GM10266 (cell line): ENCODE data around the gene SLC13A2.

Source experiments
- DNase-seq: peaks from one replicate; pipeline ENCODE4 v3.0.0; 2012; ENCODE audit errors: extremely low spot score
- TF ChIP-seq, protein P1 (sequence below): IDR thresholded peaks from 2 replicates; pipeline ENCODE4 v1.5.1; 2012; ENCODE audit warnings: mild to moderate bottlenecking, low read depth; ENCODE audit not compliant: control insufficient read depth, insufficient read depth; ENCODE audit errors: missing control alignments

Gene SLC13A2

DNA sequence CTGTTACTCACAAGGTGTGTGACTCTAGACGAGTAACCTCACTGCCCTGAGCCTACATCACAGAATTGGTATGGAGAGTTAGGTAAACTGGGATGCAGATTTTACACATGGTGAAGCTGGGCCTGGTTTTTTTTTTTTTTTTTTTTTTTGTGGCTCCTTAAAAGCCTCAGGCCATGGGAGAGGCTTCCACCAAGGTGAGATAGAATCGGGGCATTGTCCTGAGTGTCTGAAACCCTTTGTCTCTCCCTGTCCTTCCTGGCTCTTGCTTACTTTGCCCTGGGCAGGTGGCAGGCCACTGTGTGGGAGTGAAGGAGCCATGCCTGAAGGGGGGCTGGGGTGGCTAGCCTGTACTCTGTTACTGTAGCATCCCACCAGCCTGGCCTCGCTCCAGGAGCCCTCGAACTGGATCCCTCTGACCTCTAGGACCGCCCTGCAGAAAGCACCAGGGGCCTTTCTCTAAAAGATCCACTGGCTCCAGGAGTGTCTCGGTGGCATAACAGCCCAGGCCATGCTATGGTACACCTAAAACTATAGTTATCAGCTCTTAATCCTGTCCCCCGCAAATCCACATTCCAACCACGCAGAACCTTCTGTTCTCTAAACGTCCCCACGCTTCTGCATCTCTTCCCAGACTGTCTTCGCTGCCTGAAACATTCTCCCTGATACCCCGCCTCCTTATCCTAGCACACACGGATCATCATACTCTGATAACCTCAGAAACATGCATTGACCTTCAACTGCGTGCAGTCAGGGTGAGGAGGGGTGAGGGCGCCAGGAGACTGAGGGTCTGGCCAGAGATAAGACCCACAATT is 1.7 kb upstream of the SLC13A2 start:
- no peak for DNase-seq
- TF ChIP-seq, protein P1, sequence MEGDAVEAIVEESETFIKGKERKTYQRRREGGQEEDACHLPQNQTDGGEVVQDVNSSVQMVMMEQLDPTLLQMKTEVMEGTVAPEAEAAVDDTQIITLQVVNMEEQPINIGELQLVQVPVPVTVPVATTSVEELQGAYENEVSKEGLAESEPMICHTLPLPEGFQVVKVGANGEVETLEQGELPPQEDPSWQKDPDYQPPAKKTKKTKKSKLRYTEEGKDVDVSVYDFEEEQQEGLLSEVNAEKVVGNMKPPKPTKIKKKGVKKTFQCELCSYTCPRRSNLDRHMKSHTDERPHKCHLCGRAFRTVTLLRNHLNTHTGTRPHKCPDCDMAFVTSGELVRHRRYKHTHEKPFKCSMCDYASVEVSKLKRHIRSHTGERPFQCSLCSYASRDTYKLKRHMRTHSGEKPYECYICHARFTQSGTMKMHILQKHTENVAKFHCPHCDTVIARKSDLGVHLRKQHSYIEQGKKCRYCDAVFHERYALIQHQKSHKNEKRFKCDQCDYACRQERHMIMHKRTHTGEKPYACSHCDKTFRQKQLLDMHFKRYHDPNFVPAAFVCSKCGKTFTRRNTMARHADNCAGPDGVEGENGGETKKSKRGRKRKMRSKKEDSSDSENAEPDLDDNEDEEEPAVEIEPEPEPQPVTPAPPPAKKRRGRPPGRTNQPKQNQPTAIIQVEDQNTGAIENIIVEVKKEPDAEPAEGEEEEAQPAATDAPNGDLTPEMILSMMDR, result no peak

DNA sequence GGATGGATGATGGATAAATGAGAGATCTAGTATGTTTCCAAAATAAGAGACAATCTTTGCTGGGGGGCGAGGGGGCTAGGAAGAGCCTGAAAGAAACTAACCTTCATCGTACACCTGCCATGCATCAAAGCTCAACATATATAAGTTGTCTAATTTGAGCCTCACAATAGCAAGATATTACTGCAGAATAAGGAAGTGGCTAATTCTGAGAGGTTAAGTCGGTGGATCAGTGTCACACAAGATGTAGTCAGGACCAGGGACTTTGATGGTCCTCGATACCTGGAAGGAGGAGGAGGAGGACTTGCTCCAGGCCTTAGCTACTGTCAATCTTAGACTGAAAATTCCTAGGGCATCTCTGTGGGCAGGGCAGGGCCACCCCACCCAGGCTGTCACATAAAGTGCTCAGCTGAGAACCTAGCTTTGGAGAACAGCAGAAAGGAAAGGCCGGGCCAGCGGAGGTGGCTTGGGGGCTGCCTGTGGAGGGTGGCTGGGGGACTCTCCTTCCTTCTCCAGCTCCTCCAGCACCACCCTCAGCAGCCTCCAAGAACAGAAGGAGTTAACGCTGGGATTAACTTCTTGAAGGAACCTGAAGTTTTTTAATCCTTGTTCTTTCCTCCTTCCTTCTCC is 460 bp upstream of the SLC13A2 start:
- DNase-seq, result no peak
- TF ChIP-seq, protein P1, result no peak

DNA sequence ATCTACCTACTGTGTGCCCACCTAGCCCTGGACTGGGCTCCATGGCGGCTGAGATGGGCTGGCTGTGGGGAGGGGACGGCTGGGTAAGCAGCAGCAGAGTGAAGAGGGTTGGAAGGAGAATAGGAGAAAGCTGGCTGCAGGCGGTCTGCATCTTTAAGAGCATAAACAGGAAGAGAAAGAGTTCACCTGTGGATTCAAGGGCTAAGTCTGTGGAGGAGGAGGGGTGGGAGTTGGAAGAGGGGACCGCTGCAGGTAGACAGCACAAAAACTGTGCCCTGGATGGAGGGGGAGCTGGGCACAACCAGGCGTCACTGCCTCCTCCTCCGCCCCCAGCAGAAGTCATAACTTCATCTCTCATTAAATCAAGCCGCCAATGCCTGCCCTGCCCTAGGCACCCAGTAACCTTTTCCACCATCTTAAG is 677 bp downstream of the SLC13A2 start:
- DNase-seq, result no peak
- TF ChIP-seq, protein P1, result no peak

DNA sequence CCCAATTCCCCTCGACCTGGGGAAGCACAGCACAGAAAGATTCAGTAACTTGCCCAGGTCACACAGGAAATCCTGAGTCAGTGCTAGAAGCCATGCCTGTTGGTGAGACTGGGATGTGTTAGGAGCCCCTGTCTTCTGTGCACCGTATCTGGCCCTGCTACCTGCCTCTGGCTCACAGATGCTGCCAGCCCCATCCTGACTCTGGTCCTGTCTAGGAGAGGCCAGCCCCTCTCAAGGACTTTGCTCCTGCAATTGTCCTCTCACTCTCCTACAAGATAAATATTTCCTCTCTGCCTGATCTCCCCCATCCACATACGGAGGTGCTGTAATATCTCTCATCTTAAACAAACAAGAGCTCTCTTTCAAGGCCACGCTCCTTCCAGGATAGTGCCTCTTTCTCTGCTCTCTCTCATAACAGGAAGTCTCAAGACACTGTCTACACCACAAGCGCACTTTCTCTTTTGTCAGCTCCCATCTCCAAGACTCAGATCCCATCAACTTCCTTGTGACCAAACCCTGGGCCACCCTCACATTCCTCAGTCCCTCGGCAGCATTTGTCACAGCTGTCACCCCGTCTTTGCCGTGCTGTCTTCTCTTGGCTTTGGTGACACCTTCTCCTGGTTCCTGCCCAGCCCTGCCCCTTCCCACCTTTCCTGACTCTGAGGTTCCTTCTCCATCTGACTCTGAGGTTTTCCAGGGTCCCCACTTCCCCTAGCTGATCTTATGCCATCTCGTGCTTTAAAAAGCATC is 1.9 kb downstream of the SLC13A2 start:
- DNase-seq, result no peak
- TF ChIP-seq, protein P1, result no peak

DNA sequence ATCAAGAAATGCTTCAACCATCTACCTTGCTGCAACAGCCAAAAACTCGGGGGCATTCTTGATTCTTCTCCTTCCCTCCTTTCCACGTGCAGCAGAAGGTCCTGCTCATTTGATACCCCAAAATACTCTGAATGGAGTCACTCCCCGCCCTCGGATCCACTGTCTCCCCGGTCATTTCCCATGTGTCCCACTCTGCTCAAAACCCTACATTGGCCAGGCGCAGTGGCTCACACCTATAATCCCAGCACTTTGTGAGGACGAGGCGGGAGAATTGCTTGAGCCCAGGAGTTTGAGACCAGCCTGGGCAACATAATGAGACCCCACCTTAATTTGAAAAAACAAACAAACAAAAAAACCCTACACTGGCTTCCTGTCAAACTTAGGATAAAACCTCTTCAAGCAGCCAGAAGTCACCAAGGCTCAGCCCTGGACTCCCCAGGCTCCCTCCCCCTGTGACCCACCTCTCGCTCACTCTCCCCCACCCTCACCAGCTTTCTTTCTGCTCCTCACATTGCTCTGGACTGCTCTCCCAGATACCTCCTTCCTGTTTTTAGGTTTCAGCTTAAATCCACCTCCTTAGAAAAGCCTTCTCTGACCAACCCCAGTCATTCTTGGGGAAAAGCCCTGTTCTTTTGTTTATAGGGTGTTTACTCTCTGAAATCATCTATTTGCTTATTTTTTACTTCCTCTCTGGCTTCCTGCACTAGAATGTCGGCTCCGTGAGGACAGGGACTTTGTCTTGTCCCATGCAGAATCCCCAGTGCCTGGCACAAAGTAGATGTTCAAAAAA is 2.8 kb downstream of the SLC13A2 start:
- no peak for DNase-seq
- TF ChIP-seq, protein P1, result no peak

DNA sequence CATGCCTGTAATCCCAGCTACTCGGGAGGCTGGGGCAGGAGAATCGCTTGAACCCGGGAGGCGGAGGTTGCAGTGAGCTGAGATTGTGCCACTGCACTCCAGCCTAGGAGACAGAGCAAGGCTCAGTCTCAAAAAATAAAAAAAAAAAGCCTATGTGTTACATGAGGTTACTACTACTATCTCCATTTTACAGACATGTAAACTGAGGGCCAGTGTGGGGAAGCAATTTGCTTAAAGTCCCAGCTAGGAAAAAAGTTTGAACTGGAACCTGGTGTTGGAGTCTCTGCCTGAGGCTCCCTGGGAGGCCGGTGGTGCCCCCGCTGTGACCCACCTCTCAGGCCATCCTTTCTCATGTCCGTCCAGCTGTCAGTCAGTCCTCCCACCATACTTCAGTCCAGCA is 4.5 kb downstream of the SLC13A2 start:
- no peak for DNase-seq
- TF ChIP-seq, protein P1, result no peak
